ENCODE data around the gene NDRG4.

NDRG4 gene, protein sequence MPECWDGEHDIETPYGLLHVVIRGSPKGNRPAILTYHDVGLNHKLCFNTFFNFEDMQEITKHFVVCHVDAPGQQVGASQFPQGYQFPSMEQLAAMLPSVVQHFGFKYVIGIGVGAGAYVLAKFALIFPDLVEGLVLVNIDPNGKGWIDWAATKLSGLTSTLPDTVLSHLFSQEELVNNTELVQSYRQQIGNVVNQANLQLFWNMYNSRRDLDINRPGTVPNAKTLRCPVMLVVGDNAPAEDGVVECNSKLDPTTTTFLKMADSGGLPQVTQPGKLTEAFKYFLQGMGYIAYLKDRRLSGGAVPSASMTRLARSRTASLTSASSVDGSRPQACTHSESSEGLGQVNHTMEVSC

DNA sequence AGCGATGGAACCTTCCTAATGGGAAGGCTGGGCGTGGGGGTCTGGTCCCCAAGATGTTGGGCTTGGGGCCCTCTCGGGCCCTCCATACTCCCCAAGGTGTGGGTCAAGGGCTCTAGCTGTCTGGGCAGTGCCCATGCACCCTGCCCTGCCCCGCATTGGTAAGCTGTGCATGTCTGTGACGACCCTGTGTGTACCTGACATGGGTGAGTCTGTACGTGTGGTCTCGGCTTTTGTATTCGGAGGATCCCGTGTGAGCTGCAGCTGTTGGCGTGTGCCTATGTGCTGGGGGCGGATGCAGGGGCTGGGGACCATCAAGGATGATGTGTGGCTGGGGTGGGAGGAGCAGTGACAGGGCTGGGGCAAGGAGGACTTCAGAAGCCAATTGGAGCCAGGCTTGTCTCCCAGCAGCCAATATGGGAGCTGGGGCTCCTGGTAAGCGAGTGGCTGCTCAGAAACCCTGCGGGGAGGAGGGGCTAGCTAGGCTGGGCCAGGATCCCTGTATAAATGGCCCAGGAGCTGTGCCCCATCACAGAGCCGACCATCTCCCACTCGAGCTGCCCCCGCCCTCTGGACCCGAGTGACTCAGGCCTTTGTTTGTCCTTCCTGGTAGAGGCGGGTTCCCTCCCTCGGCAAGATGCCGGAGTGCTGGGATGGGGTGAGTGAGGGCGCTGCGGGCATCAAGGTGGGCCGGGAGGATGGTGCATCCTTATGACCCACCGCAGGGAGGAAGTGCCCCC, at the start of gene NDRG4:
NDRG4 (plus strand) TSS at position 529 of the 737 bp plus-strand sequence; CDS start at position 635, 106 bp downstream.
- peak in 1 of 3 donors; percentile 31 for DNase-seq (ENCODE audit: low read depth in 2 of 3, low spot score in 1 of 3)

DNA sequence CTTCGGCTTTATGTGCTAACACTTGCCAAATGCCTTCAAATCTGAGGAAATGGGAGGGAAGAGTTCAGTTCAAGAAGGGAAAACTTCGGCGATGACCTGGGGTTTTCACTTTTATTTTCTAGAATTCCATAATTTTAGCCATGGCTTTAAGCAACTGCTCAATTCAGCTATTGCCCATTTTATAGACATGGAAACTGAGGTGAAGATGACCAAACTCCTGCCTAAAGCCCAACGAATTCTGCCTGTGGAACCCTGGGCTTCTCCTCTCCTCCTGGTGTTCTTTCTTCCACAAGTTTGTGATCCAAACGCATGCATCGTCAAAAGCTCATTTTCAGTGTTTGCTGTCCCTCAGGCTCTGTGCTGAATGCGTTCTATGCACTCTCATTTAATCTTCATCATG, 49.4 kb upstream of the NDRG4 start:
- DNase-seq (ENCODE audit: low read depth in 2 of 3, low spot score in 1 of 3): no peak

DNA sequence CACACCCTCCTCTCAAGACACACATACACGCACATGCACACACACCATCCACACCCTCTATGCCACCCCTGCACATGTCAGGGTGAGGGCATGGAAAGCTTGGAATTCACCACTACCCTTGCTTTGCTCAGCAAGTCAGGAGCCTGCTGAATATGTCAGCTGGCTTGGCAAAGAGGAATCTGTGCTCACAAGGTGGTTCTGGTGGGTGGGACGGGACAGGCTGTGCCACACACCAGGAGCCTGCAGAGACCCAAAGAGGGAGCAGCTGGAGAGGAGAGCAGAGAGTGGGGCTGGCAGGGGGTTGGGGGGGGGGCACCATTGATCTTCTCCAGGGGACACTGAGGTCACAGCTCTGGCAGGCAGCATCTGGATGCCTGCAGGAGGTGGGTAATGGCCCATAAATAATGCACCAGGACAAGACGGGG, 48.7 kb upstream of the NDRG4 start:
- no peak for DNase-seq (ENCODE audit: low read depth in 2 of 3, low spot score in 1 of 3)

DNA sequence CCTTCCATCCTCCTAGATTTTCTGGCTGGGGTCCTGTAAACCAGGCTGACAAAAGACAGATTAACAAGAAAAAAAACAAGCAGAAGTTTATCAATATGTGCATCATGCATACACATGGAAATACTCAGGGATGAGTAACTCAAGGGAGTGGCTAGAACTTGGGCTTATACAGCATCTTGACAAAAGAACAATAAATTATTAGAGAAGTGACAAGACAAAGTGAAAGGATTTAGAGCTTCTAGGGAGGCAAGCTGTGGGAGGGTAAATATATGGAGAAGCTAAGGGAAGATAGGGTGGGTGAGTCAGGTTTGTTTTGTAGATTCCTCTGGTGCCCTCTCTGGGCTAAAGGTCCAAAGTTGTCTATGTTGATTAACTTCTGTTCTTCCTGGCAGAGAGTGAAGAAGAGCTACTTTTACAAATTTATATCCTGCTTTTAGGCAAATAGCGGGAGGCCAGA, 48.0 kb upstream of the NDRG4 start:
- DNase-seq (ENCODE audit: low read depth in 2 of 3, low spot score in 1 of 3): no peak

DNA sequence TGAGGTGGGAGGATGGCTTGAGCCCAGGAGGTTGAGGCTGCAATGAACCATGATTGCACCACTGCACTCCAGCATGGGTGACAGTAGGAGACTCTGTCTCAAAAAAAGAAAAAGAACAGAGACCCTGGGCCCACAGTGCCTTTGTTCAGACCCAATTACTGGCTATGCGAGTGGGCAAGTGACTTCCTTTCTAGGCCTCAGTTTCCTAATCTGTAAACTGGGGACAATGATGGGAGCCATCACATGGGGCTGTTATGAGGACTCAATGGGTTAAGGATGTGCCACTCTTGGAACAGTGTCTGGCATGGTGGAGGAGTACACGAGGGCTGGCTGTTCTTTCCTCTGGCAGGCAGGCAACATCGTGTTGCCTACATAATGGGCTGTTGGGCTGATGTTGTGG, 47.3 kb upstream of the NDRG4 start:
- no peak for DNase-seq (ENCODE audit: low read depth in 2 of 3, low spot score in 1 of 3)

DNA sequence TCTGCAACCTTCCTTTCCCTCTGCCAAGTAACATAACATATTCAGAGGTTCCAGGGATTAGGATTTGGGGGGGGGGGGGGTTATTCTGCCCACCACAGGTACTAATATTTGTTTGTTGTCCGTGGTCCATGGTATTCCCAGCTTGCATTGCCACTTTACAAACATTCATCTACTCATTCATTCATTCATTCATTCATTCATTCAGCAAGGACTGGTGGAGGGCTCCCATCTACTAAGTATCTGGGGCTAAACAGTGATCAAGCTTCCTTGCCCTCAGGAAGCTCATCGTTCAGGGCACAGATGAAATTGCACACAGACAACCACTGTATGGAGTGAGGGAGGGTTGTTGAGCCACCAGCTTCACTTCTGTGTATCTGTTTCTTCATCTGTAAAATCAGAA, 45.8 kb upstream of the NDRG4 start:
- no peak for DNase-seq (ENCODE audit: low read depth in 2 of 3, low spot score in 1 of 3)

DNA sequence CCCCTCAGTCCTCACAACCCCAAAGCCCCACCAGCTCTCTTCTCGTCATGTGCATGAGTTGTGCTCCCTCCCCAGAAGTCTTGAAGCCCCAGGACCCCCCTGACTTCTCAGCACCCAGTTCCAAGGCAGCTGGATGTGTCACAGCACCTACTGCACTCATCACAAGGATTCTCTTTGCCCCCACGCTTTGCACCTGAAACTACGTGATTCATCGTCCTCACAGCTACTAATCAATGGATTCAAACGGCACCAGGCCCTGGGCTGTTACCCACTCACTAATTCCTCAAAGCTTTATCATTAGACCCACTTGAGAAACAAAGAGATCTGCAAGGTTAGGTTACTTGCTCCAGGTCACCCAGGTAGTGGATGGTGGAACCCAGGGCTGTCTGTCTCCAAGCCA, 45.1 kb upstream of the NDRG4 start:
- DNase-seq (ENCODE audit: low read depth in 2 of 3, low spot score in 1 of 3): no peak

DNA sequence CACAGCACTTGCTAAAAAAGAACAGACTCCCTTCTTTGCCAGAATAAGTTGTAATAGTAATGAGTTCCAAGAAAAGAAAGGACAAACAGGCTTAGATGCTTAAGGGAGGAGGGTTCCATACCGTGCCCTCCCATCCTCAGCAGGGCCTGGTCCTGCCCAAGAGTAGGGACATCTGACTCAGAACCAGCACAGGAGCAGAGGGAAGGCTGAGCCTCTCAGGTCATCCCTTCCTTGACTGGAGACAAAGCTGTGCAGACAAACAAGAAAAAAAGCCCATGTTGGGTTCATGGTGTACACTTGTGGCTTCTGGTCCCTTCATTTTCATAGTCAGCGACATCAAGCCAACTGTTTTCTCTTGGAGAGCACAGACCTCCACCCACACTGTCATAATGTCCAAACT, 44.2 kb upstream of the NDRG4 start:
- DNase-seq (ENCODE audit: low read depth in 2 of 3, low spot score in 1 of 3): no peak

DNA sequence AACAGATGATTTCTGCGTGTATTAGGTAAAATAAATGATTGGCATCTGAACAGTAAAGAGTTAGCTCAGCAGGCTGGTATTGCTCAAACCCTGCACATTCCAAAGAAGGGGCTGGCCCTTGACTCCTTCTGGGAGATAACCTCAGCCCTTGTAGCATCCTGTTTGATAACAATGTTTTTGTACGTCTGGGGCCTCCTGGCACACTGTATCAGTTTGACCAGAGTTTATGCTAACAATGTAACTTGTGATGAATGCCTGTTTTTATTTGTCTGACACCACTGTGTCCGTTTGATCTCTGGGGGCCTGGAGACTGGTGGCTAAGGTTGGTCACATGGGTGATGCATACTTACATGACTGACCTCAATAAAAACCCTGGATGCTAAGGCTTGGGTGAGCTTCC, 43.8 kb upstream of the NDRG4 start:
- no peak for DNase-seq (ENCODE audit: low read depth in 2 of 3, low spot score in 1 of 3)

DNA sequence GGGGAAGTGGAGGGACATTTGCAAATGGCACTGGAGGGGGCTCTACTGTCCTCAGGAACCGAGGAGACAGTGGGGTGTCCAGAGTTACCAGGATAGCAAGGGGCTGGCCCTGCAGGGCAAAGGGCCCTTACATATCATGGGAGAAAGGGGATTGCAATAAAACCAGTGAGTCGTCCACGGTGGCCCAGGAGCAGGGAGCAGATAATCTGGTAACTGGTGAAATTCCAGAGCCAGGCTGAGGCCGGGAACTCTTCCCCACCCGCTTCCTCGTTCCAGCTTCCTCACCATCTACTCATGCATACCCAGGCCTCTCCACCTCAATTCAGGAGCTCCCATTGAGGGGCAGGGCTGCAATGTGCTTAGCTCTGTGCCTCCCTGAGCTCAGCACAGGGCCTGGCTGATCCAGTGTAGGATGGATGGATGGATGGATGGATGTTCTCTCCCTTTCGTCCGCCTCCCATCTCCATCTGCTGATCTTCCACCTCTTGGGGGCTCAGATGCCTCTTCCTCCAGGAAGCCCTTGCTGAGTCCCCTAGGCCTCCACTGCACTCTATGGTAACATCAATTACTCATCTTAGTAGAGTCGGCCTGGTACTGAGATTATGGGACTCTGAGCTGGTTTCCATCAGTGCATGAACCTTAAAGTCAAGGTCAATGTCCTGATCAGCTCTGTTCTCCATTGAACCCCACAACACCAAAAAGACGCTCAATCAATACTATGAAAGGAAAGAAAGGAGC, 41.2 kb upstream of the NDRG4 start:
- no peak for DNase-seq (ENCODE audit: low read depth in 2 of 3, low spot score in 1 of 3)

DNA sequence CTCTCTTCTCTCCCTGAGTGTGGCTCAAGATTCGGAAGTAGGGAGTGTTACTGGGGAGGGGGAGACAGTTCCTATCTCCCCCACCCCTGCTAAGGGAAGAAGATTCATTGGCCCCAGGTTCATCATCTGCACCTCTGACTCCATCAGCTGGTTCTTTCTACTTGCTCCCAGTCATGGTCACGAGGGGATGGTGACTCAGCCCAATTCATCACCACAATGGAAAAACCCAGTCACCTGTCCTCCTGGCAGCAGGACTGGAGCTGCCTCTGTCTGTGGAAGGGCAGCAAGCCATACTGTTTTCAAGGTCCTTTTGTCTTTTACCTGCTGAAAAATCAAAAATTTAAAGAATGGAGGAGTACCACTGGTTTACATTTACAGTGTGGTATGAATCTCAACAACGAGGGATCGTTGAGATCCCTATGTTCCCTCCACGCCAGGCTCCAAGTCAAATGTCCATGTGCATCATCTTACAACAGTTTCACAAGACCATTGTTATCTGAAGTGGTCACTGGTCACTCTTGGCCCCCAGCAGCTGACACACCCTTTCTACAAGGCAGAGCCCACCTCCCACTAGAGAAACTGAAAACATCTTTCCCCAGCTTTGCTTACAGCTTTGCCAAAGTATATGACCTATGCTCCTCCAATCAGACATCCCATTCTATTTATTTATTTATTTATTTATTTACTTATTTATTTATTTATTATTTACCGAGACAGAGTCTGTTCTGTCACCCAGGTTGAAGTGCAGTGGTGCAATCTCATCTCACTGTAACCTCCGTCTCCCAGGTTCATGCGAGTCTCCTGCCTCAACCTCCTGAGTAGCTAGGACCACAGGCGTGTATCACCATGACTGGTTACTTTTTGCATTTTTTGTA, 40.4 kb upstream of the NDRG4 start:
- peak; percentile 35 to 68 (median 66) for DNase-seq (ENCODE audit: low read depth in 2 of 3, low spot score in 1 of 3)

DNA sequence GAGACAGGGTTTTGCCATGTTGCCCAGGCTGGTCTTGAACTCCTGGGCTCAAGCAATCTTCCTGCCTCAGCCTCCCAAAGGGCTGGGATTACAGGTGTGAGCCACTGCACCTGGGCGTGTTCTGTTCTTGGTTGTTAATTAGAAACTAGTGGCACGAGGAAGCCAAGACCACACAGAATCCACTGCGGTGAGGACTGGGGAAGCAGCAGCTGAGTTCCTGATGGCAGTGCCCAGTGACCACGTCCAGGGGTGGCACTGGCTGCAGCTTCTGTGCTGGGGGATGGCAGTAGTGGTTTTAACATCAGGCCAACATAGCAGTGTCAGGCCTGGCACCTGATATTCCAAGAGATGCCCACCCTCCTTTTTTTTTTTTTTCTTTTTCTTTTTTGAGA, 39.7 kb upstream of the NDRG4 start:
- no peak for DNase-seq (ENCODE audit: low read depth in 2 of 3, low spot score in 1 of 3)

DNA sequence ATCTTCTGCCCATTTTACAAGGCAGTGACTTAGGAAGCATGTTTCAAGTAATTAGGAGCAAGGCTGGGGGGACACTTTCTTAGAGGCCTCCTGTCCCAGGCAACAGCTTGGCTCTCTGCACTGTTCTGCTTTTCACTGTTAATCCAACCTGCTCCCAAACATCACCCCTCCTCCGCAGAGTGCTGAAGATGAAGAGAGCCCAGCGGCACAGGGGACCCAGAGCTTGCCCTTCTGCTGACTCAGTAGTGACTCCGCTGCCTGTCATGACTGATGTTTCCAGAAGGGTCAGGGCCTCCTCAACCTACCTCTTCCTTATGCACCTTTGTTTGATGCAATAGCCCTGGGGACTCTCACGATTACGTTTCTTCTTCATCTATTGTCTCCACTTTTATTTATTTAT, 38.9 kb upstream of the NDRG4 start:
- DNase-seq (ENCODE audit: low read depth in 2 of 3, low spot score in 1 of 3): no peak

DNA sequence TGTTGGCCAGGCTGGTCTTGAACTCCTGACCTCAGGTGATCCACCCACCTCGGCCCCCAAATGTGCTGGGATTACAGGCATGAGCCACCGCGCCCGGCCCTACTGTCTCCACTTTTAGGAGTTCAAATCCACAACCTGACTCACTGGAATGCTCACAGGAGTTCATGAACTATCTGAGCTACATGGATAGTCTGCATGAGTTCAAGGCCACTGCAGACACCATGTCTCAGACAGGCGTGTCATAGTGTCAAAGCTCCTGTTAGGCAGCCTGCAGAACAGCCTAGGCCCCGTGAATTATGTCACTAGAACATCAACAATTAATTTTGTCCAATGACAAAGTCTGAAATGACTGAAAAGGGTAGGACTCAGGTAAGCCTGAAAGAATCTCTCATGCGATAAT, 38.3 kb upstream of the NDRG4 start:
- DNase-seq (ENCODE audit: low read depth in 2 of 3, low spot score in 1 of 3): no peak

DNA sequence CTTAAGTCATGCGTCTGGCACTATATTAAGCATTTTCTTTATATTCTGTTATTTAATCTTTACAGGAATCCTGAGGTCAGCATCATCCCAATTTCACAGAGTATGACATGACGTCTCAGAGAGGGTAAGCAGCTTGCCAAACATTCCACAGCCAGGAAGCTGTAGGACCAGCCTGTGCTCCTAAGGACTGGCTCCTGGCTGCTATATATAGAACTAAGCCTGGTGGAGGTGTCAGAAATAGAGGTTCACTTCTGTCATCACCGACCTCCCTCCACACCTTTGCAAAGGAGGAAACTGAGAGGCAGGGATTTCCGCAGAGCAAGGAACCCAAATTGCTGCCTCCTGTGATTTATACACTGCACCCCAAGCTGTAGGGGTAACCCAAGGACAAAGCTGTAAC, 37.9 kb upstream of the NDRG4 start:
- no peak for DNase-seq (ENCODE audit: low read depth in 2 of 3, low spot score in 1 of 3)

DNA sequence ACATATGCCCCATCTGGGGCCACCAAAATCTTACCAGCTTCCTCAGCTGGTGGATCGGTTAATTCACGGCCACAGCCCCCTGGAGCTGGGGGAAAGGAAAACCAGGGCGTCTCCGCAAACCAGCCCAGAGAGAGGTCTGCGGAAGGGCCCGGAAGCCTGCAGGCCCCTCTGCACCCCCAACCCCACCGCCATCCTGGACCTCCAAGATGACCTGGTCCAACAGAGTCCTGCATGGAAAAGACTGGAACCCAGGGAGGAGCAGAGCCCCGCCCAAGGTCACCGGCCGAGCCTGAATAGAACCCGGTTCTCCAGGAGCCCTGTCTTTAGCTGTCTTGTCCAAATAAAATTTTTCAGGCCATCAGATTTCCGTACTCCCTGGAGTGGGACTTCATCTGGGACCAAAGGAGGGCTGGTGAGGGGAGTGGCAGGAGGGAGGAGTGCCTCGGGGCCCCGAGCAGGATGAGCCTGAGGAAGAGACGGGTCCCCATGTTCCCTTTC, 37.4 kb upstream of the NDRG4 start:
- no peak for DNase-seq (ENCODE audit: low read depth in 2 of 3, low spot score in 1 of 3)

DNA sequence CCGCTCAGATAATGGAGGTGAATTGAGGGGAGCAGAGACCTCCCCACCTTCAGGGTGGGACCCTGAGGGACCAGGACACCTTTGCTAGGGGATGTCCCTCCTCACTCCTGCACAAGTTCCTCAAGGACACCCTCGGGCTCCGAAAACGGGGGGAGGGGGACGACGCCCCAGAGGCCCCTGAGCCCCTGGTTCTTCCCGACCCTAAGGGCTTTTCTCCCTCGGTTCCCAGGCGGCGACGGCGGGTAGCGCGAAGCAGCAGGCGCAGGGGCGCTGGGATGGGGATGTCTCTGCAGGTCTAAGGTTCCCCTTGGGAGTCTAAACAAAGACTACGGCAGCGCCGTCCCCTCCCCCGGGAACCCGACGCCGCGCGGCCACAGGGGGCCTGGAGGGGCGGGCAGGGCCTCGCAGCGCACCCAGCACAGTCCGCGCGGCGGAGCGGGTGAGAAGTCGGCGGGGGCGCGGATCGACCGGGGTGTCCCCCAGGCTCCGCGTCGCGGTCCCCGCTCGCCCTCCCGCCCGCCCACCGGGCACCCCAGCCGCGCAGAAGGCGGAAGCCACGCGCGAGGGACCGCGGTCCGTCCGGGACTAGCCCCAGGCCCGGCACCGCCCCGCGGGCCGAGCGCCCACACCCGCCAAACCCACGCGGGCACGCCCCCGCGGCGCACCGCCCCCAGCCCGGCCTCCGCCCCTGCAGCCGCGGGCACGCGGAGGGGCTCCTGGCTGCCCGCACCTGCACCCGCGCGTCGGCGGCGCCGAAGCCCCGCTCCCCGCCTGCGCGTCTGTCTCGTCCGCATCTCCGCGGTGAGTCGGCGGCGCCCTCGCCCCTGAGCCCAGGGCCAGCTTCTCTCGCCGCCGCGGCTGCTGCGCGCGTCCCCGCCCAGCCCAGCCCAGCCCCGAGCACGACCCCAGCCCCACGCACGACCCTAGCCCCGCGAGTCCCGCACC, 36.7 kb upstream of the NDRG4 start:
- DNase-seq (ENCODE audit: low read depth in 2 of 3, low spot score in 1 of 3): no peak

DNA sequence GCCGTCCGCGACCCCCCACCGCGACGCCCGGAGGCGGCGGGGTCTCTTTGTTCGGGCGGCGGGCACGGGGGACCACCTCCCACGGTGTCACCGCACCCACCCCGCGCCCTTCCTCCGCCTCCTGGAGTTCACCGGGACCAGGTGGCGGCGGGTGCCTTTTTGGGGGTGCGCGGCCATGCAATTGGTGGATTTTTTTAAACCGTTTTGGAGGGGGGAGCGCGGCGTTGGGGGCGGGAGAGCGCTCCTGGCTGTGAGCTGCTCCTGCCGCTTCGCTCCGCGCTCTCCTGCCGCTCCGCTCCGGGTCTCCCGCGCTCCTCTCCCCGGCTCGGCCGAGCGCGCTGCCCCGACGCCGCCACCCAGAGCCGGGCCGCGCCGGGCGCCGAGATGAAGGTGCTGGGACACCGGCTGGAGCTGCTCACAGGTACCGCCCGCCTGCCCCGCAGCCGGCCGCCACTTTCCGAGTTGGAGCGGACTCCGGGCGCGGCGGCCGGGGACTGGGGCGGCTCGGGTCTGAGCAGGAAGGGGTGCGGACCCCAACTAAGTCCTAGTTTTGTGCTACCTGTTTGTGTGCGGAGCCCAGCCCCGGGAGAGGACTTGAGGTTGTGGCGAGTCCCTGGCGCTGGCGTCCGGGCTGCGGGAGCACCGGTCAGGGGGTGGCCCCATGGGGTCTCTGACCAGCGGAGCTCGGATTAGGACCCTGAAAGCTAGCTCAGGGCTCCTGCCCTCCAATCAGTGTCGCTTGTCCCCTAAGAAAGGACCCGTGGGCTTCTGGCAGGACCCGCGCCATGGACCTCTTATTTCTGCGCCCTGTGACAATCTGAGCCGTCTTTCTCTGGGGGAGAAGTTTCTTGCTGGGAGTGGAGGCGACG, 35.7 kb upstream of the NDRG4 start:
- no peak for DNase-seq (ENCODE audit: low read depth in 2 of 3, low spot score in 1 of 3)
